Memory B cell (primary cell): Measurements from ENCODE around the gene LOXHD1.

Source experiments
- ATAC-seq: fragments of 150-1000 bp; cut with Tn5 transposase; 2 replicates; pipeline ENCODE4 v1.10.0; 2021; ENCODE audit warnings: low read depth, mild to moderate bottlenecking, moderate library complexity
- DNase-seq, 2 donors: peaks; one replicate each; pipeline ENCODE4 v3.0.0; 2022; ENCODE audit warnings: low spot score in 2 of 2
- H3K27ac Mint-ChIP-seq: one replicate; pipeline ENCODE4 v1.8.0; 2022; ENCODE audit warnings: mild to moderate bottlenecking, moderate library complexity, mixed read lengths
- H3K27me3 Mint-ChIP-seq: one replicate; pipeline ENCODE4 v1.8.0; 2022; ENCODE audit warnings: mixed read lengths
- H3K36me3 Mint-ChIP-seq: one replicate; pipeline ENCODE4 v1.8.0; 2022; ENCODE audit warnings: mild to moderate bottlenecking, mixed read lengths
- H3K4me1 Mint-ChIP-seq: one replicate; pipeline ENCODE4 v1.8.0; 2022; ENCODE audit warnings: mixed read lengths
- H3K4me3 Mint-ChIP-seq: one replicate; pipeline ENCODE4 v1.8.0; 2022; ENCODE audit warnings: mild to moderate bottlenecking, moderate library complexity, mixed read lengths
- H3K9me3 Mint-ChIP-seq: one replicate; pipeline ENCODE4 v1.8.0; 2022; ENCODE audit warnings: mixed read lengths

LOXHD1 gene

GRCh38 chr18:46659484-46659883 lies 2.5 kb upstream of the LOXHD1 start:
- Mint-ChIP-seq H3K36me3 (no peaks in the 10 kb centered on the region), H3K9me3 (no peaks in the 10 kb centered on the region), H3K27me3 (peaks cover 7% of the 10 kb centered on the region), H3K4me1 (no peaks in the 10 kb centered on the region), H3K4me3 (no peak overlapping the region), H3K27ac (no peak overlapping the region)
- no peak for ATAC-seq
- DNase-seq: no peak

- no peaks in the 10 kb centered on the region for H3K4me1 Mint-ChIP-seq
- peaks cover 2% of the 10 kb centered on the region for H3K27me3 Mint-ChIP-seq
- ATAC-seq (no peak), DNase-seq (no peak)
- no peaks in the 10 kb centered on the region for H3K9me3 Mint-ChIP-seq
- no peaks in the 10 kb centered on the region for H3K36me3 Mint-ChIP-seq
- H3K4me3 Mint-ChIP-seq: no peak overlapping the region
- no peak overlapping the region for H3K27ac Mint-ChIP-seq
Observed at GRCh38 chr18:46656326-46657114, 500 bp downstream of the LOXHD1 start.

- no peaks in the 10 kb centered on the region for H3K9me3 Mint-ChIP-seq
- H3K27me3 Mint-ChIP-seq: peaks cover 3% of the 10 kb centered on the region
- H3K4me3 Mint-ChIP-seq: no peak overlapping the region
- H3K4me1 Mint-ChIP-seq: no peaks in the 10 kb centered on the region
- no peaks in the 10 kb centered on the region for H3K36me3 Mint-ChIP-seq
- DNase-seq: no peak
- no peak overlapping the region for H3K27ac Mint-ChIP-seq
- ATAC-seq: no peak
Observed at GRCh38 chr18:46652372-46652771, 4.6 kb downstream of the LOXHD1 start.

GRCh38 chr18:46650681-46651080 lies 6.3 kb downstream of the LOXHD1 start:
- no peak overlapping the region for H3K4me3 Mint-ChIP-seq
- ATAC-seq (no peak), DNase-seq (no peak)
- no peak overlapping the region for H3K27ac Mint-ChIP-seq
- no peaks in the 10 kb centered on the region for H3K9me3 Mint-ChIP-seq
- no peaks in the 10 kb centered on the region for H3K36me3 Mint-ChIP-seq
- H3K27me3 Mint-ChIP-seq: peaks cover 5% of the 10 kb centered on the region
- no peaks in the 10 kb centered on the region for H3K4me1 Mint-ChIP-seq

GRCh38 chr18:46649071-46649862 lies 7.8 kb downstream of the LOXHD1 start:
- Mint-ChIP-seq H3K27ac (no peak overlapping the region), H3K9me3 (no peaks in the 10 kb centered on the region), H3K4me3 (no peak overlapping the region), H3K27me3 (peaks cover 5% of the 10 kb centered on the region), H3K36me3 (no peaks in the 10 kb centered on the region), H3K4me1 (no peaks in the 10 kb centered on the region)
- DNase-seq: no peak
- no peak for ATAC-seq

- H3K4me3 Mint-ChIP-seq: no peak overlapping the region
- no peak overlapping the region for H3K27ac Mint-ChIP-seq
- no peaks in the 10 kb centered on the region for H3K4me1 Mint-ChIP-seq
- ATAC-seq (no peak), DNase-seq (no peak)
- H3K27me3 Mint-ChIP-seq: peaks cover 10% of the 10 kb centered on the region
- H3K36me3 Mint-ChIP-seq: no peaks in the 10 kb centered on the region
- H3K9me3 Mint-ChIP-seq: no peaks in the 10 kb centered on the region
Observed at GRCh38 chr18:46646468-46646867, 10.6 kb downstream of the LOXHD1 start.

- no peak overlapping the region for H3K27ac Mint-ChIP-seq
Observed at GRCh38 chr18:46642561-46642960, 14.5 kb downstream of the LOXHD1 start.

GRCh38 chr18:46641917-46642316 lies 15.1 kb downstream of the LOXHD1 start:
- Mint-ChIP-seq H3K9me3 (no peaks in the 10 kb centered on the region), H3K4me1 (no peaks in the 10 kb centered on the region), H3K36me3 (no peaks in the 10 kb centered on the region), H3K27ac (no peak overlapping the region), H3K4me3 (no peak overlapping the region), H3K27me3 (peaks cover 6% of the 10 kb centered on the region)
- no peak for ATAC-seq
- no peak for DNase-seq

More at GRCh38 chr18:46642561-46642960, 14.5 kb downstream of the LOXHD1 start:
- Mint-ChIP-seq H3K27me3 (peaks cover 7% of the 10 kb centered on the region), H3K9me3 (no peaks in the 10 kb centered on the region), H3K36me3 (no peaks in the 10 kb centered on the region), H3K4me3 (no peak overlapping the region), H3K4me1 (no peaks in the 10 kb centered on the region)
- no peak for ATAC-seq
- no peak for DNase-seq

- no peaks in the 10 kb centered on the region for H3K9me3 Mint-ChIP-seq
- H3K4me1 Mint-ChIP-seq: no peaks in the 10 kb centered on the region
Observed at GRCh38 chr18:46639386-46639785, 17.6 kb downstream of the LOXHD1 start.

GRCh38 chr18:46636040-46636630 lies 20.9 kb downstream of the LOXHD1 start:
- no peak for DNase-seq
- H3K4me1 Mint-ChIP-seq: no peaks in the 10 kb centered on the region
- no peak overlapping the region for H3K27ac Mint-ChIP-seq
- H3K4me3 Mint-ChIP-seq: no peak overlapping the region
- peaks cover 3% of the 10 kb centered on the region for H3K27me3 Mint-ChIP-seq
- no peaks in the 10 kb centered on the region for H3K9me3 Mint-ChIP-seq
- no peaks in the 10 kb centered on the region for H3K36me3 Mint-ChIP-seq
- no peak for ATAC-seq

More at GRCh38 chr18:46639386-46639785, 17.6 kb downstream of the LOXHD1 start:
- ATAC-seq: no peak
- H3K36me3 Mint-ChIP-seq: no peaks in the 10 kb centered on the region
- no peak overlapping the region for H3K27ac Mint-ChIP-seq
- peaks cover 6% of the 10 kb centered on the region for H3K27me3 Mint-ChIP-seq
- no peak overlapping the region for H3K4me3 Mint-ChIP-seq
- no peak for DNase-seq

- ATAC-seq (no peak), DNase-seq (no peak)
- H3K4me3 Mint-ChIP-seq: no peak overlapping the region
- H3K4me1 Mint-ChIP-seq: no peaks in the 10 kb centered on the region
- no peak overlapping the region for H3K27ac Mint-ChIP-seq
- H3K27me3 Mint-ChIP-seq: peaks cover 5% of the 10 kb centered on the region
- no peaks in the 10 kb centered on the region for H3K36me3 Mint-ChIP-seq
- H3K9me3 Mint-ChIP-seq: no peaks in the 10 kb centered on the region
Observed at GRCh38 chr18:46632401-46633071, 24.5 kb downstream of the LOXHD1 start.

GRCh38 chr18:46630991-46631390 lies 26.0 kb downstream of the LOXHD1 start:
- peaks cover 5% of the 10 kb centered on the region for H3K27me3 Mint-ChIP-seq
- no peaks in the 10 kb centered on the region for H3K36me3 Mint-ChIP-seq
- no peaks in the 10 kb centered on the region for H3K9me3 Mint-ChIP-seq
- H3K4me3 Mint-ChIP-seq: no peak overlapping the region
- no peaks in the 10 kb centered on the region for H3K4me1 Mint-ChIP-seq
- ATAC-seq: no peak
- no peak overlapping the region for H3K27ac Mint-ChIP-seq
- no peak for DNase-seq

- H3K27me3 Mint-ChIP-seq: peaks cover 5% of the 10 kb centered on the region
- no peaks in the 10 kb centered on the region for H3K9me3 Mint-ChIP-seq
- DNase-seq (no peak), ATAC-seq (no peak)
- no peaks in the 10 kb centered on the region for H3K36me3 Mint-ChIP-seq
- H3K27ac Mint-ChIP-seq: no peak overlapping the region
- H3K4me3 Mint-ChIP-seq: no peak overlapping the region
- H3K4me1 Mint-ChIP-seq: no peaks in the 10 kb centered on the region
Observed at GRCh38 chr18:46630160-46630559, 26.9 kb downstream of the LOXHD1 start.

GRCh38 chr18:46629361-46629760 lies 27.7 kb downstream of the LOXHD1 start:
- H3K27me3 Mint-ChIP-seq: peaks cover 8% of the 10 kb centered on the region
- H3K9me3 Mint-ChIP-seq: no peaks in the 10 kb centered on the region
- H3K4me1 Mint-ChIP-seq: peaks cover 3% of the 10 kb centered on the region
- H3K4me3 Mint-ChIP-seq: no peak overlapping the region
- H3K36me3 Mint-ChIP-seq: no peaks in the 10 kb centered on the region
- H3K27ac Mint-ChIP-seq: no peak overlapping the region
- no peak for ATAC-seq
- DNase-seq: no peak
